Transverse colon (tissue), 1 donor: ENCODE data around the gene MAP4.
"Not testable (repeated sequence)": the region's sequence is repeated elsewhere in the genome, so short reads cannot be mapped to it uniquely, and the experiment has no call there.

Source experiments
- EP300 ChIP-seq: sonication (generic); formaldehyde crosslinking; IDR thresholded peaks from one replicate; pipeline ENCODE4 v1.6.1; 2017; ENCODE audit warnings: antibody characterized with exemption, low read depth
- POLR2A ChIP-seq: fragments of 450-650 bp; IDR thresholded peaks from one replicate; pipeline ENCODE4 v1.6.1; 2016; ENCODE audit warnings: antibody characterized with exemption, mild to moderate bottlenecking, moderate library complexity

DNA sequence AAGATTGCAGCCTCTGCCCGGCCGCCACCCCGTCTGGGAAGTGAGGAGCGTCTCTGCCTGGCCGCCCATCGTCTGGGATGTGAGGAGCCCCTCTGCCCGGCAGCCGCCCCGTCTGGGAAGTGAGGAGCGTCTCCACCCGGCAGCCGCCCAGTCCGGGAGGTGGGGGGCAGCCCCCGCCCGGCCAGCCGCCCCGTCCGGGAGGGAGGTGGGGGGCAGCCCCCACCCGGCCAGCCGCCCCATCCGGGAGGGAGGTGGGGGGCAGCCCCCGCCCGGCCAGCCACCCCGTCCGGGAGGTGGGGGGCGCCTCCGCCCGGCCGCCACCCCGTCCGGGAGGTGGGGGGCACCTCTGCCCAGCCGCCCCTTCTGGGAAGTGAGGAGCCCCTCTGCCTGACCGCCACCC lies 45.4 kb upstream of the MAP4 start:
- TF ChIP-seq EP300, POLR2A: not testable (repeated sequence)
